GM12873 (cell line): ENCODE measurements around the gene NQO2.

ENCODE experiments used
- TF ChIP-seq, protein P1 (sequence below): IDR thresholded peaks from 2 replicates; pipeline ENCODE4 v1.5.1; 2012; ENCODE audit warnings: low read depth, mild to moderate bottlenecking, moderate library complexity, low read length, control low read depth; ENCODE audit not compliant: insufficient read depth; ENCODE audit errors: missing control alignments

The NQO2 gene

DNA sequence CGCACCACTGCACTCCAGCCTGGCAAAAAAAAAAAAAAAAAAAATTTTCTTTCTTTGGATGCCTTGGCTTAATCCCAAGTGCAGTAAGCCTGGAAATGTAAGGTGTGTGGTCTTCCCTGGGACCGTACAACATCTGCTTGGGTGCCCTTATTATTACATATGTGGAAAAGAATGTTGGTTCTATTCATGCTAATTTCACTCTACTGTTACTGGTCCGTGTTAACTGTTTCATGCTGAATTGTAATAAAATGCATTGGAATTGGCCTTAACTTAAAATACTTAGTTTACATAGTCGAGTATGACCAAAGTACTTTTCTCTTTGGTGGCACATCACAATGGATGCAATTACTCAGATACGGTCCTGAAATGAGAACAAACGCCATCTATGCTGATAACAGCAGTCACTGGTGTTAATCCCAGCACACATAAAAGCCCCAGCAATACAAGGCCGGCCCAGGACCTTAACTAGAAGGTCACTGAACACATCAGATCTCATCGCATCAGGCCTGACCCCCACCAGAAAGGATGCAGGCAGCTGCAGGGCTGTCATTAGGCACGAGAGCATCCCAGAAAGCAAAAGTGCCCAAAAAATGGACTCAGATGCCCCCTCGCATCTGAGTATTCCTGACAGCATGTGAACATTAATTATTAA, 29.5 kb upstream of the NQO2 start:
- TF ChIP-seq, protein P1, sequence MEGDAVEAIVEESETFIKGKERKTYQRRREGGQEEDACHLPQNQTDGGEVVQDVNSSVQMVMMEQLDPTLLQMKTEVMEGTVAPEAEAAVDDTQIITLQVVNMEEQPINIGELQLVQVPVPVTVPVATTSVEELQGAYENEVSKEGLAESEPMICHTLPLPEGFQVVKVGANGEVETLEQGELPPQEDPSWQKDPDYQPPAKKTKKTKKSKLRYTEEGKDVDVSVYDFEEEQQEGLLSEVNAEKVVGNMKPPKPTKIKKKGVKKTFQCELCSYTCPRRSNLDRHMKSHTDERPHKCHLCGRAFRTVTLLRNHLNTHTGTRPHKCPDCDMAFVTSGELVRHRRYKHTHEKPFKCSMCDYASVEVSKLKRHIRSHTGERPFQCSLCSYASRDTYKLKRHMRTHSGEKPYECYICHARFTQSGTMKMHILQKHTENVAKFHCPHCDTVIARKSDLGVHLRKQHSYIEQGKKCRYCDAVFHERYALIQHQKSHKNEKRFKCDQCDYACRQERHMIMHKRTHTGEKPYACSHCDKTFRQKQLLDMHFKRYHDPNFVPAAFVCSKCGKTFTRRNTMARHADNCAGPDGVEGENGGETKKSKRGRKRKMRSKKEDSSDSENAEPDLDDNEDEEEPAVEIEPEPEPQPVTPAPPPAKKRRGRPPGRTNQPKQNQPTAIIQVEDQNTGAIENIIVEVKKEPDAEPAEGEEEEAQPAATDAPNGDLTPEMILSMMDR: no peak

DNA sequence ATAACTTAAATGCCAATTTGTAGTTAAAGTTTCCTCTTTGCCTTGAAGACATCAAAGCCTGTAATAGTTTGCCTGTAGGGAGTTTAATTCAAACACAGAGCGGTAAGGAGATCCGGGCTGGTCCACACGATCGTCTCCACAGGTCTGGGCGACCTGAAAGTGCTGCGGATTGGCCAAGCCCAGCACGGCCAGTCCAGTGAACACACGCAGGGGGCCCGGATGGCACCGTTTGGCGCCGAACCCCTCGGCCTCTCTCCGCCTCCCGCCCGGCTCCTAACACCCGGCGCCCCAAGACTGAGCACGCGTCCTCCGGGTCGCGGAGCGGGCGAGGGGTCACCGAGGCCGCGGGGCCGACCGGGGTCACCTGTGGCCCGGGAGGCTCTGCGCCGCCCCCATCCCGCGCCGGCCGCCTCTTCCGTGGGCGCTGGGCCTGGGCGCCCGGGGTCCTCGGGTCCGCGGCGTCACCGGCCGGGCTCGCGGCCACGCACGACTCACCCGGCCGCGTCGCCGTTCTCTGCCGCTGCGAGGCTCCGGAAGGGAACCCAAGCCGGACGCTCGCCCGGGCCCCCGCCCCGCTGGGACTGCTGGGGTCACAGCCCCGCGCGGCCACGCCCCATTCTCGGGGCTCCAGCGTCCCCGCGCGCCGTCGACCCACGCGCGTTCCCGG, 28.8 kb upstream of the NQO2 start:
- TF ChIP-seq, protein P1: no peak

GRCh38 chr6:2971420-2972218, 28.1 kb upstream of the NQO2 start, which contains the start of gene SERPINB6:
TSS of gene SERPINB6 (minus strand) at chr6:2971567. CDS start at chr6:2959332, 12,235 bp downstream.
- TF ChIP-seq, protein P1: no peak

DNA sequence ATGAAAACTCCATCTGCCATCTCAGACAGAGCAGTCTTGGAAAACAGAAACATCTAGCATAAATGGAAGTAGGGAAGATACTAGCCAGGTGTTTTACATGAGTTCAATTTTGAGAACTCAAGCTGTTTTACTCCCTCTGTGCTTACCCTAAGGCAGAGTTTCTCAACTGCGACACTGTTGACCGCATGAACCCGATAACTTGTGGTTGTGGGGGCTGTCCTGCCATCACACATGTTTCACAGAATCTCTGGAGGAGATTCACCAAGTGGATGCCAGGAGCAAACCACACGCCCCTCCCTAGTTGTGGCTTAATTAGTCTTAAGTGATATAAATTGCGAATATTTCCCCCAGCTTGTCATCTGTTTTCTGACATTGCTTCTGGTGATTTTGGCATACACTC, 26.0 kb upstream of the NQO2 start:
- TF ChIP-seq, protein P1: no peak

- TF ChIP-seq, protein P1: no peak
Measured at GRCh38 chr6:2976060-2976459, 23.6 kb upstream of the NQO2 start.

DNA sequence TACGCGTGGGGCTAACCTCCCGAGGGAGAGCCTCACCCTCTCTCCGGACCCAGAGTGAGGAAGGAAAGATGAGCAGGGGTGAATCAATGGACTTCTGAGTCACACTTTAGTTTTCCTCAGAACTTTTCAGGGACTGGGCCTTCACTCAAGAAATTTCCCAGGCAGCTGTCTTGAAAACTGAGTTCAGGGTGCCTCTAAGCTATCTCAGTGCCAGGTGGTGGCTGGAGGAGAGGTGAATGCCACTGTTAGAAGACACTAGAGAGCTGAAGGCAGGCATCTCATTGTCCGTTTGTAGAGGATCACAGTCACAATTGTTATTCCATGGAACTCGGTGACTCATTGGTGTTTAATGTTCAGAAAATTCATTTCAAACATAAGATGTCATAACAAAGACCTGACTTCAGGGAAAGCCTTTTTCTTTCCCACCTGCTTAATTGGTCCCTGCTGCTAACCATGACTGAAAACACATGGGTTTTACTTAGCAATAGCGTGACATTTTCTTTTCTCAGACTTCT, 23.1 kb upstream of the NQO2 start:
- TF ChIP-seq, protein P1: no peak

- TF ChIP-seq, protein P1: no peak
Measured at GRCh38 chr6:2977290-2977689, 22.4 kb upstream of the NQO2 start.
